Brain microvascular endothelial cell (primary cell): ENCODE measurements around the gene FGF23.

Source experiments
- DNase-seq: peaks from one replicate; pipeline ENCODE4 v3.0.0-alpha.2; 2020
- H3K27ac ChIP-seq: fragments of 250-450 bp; sonication (Bioruptor Pico); 2 replicates; pipeline ENCODE4 v1.5.1; 2020; ENCODE audit warnings: mild to moderate bottlenecking, moderate library complexity
- H3K27me3 ChIP-seq: fragments of 250-450 bp; sonication (Bioruptor Pico); replicated peaks from 2 replicates; pipeline ENCODE4 v1.5.1; 2020; ENCODE audit warnings: mild to moderate bottlenecking
- H3K36me3 ChIP-seq: fragments of 250-450 bp; sonication (Bioruptor Pico); replicated peaks from 2 replicates; pipeline ENCODE4 v1.5.1; 2020; ENCODE audit warnings: mild to moderate bottlenecking
- H3K4me3 ChIP-seq: 2 replicates; pipeline ENCODE4 v1.5.1; 2011; ENCODE audit warnings: low read depth, mild to moderate bottlenecking, control low read depth, low read length, moderate library complexity
- in situ Hi-C: cut with HindIII; loops from 2 replicates; pipeline ENCODE4 v1.10.0; 2017; ENCODE audit warnings: low sequenced_read_pairs, low pct_ligation_motif_present
- TF ChIP-seq, protein P1 (sequence below): IDR thresholded peaks from 2 replicates; pipeline ENCODE4 v1.5.1; 2011; ENCODE audit warnings: low read depth, mild to moderate bottlenecking, moderate library complexity, low read length, control low read depth, inconsistent platforms; ENCODE audit errors: missing control alignments

FGF23 gene

DNA sequence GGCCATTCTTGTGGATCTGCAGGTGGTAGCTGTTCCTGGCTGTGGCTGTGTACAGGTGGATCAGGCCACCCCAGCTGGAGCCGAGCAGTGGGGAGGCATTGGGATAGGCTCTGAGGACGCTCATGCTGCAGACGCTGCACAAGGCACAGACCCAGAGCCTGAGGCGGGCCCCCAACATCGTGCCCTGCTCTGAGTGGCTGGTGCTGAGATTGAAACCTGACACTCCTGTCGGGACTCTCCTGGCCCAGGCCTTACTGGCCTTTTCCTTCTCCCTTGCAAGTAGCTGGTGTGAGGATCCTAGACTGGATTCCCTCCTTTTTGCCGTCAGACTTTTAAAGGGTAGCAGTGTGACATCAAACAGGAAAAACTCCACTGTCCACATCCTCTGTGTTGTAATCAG lies at the start of gene FGF23:
Gene FGF23, minus strand, starts transcription at position 308 of the 400 bp plus-strand sequence. Its CDS starts 130 bp downstream, at position 178.
- Histone ChIP-seq H3K4me3 (no peak within 1 kb of the TSS), H3K36me3 (no peaks in the 10 kb centered on the region), H3K27me3 (no peaks in the 10 kb centered on the region), H3K27ac (no peak within 1 kb of the TSS)
- TF ChIP-seq, protein P1, sequence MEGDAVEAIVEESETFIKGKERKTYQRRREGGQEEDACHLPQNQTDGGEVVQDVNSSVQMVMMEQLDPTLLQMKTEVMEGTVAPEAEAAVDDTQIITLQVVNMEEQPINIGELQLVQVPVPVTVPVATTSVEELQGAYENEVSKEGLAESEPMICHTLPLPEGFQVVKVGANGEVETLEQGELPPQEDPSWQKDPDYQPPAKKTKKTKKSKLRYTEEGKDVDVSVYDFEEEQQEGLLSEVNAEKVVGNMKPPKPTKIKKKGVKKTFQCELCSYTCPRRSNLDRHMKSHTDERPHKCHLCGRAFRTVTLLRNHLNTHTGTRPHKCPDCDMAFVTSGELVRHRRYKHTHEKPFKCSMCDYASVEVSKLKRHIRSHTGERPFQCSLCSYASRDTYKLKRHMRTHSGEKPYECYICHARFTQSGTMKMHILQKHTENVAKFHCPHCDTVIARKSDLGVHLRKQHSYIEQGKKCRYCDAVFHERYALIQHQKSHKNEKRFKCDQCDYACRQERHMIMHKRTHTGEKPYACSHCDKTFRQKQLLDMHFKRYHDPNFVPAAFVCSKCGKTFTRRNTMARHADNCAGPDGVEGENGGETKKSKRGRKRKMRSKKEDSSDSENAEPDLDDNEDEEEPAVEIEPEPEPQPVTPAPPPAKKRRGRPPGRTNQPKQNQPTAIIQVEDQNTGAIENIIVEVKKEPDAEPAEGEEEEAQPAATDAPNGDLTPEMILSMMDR, result no peak
- in situ Hi-C loops, result no loop called here
- peak; percentile 22 for DNase-seq

DNA sequence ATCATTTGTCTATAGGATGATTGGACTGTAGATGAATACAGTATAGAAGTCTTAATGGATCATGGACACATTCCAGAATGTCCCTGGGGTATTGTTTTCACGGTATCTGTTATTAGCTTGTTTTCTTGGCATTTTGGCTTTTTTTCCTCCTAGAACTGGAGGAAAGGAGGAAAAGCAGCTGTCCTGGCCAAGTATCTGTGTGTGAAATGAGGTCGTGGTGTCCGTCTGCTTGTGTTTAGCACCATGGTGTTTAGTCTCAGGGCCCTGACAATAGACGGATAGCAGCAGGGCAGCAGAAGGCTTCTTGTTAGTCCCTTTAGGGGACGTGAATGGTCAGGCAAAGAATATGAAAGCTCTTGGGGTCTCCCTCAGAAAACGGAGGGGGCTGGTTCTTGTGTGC lies 44.9 kb upstream of the FGF23 start:
- Histone ChIP-seq H3K27ac (no peak overlapping the region), H3K36me3 (no peaks in the 10 kb centered on the region), H3K27me3 (no peaks in the 10 kb centered on the region), H3K4me3 (no peak overlapping the region)
- TF ChIP-seq, protein P1, result no peak
- no peak for DNase-seq
- in situ Hi-C loops, result no loop called here

DNA sequence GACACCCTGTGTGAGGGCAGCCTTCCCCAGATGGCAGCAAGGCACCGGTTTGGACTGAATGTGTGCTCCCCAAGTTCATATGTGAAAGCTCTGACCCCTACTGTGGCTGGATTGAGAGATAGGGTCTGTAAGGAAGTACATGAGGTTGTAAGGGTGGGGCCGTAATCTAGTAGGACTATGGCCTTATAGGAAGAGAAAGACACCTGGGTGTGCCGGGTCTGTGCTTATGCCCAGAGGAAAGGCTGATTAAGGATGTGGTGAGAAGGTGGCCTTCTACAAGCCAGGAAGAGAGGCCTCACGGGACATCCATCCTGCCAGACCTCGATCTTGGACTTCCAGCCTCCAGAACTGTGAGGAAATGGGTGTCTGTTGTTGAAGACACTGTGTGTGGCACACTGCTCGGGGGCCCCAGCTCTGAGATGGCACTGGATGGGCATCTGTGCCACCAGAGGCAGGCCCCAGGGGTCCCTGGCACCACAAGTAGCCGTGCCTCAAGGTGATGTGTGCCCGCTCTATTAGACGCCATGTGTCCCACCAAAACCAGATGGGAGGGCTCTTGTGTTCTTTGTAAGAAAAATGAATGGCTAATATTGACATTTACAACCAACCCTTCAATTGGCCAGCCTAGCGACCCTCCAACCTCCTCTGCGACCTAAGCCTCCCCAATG lies 44.1 kb upstream of the FGF23 start:
- H3K27me3 ChIP-seq, result peaks cover 2% of the 10 kb centered on the region
- TF ChIP-seq, protein P1, result no peak
- no peak overlapping the region for H3K27ac ChIP-seq
- no peak for DNase-seq
- in situ Hi-C loops, result no loop called here
- H3K36me3 ChIP-seq, result no peaks in the 10 kb centered on the region
- no peak overlapping the region for H3K4me3 ChIP-seq

DNA sequence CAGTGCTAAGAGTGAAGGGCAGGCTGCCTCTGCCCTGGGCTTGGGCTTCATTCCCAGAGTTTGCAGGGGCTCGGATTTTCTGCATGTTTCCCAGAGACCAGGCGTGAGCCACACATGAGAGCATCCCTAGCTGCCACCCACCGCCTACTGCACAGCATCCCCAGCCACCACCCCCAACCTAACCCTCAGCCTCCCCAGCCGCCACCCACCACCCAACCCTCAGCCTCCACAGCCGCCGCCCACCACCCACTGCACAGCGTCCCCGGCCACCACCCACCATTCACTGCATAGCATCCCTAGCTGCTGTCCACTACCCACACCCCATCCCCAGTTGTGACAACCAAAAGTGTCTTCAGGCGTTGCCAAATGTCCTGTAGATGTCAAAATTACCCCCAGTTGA lies 43.5 kb upstream of the FGF23 start:
- DNase-seq, result no peak
- Histone ChIP-seq H3K27me3 (peaks cover 5% of the 10 kb centered on the region), H3K4me3 (no peak overlapping the region), H3K27ac (no peak overlapping the region), H3K36me3 (no peaks in the 10 kb centered on the region)
- TF ChIP-seq, protein P1, result no peak
- in situ Hi-C loops, result no loop called here

DNA sequence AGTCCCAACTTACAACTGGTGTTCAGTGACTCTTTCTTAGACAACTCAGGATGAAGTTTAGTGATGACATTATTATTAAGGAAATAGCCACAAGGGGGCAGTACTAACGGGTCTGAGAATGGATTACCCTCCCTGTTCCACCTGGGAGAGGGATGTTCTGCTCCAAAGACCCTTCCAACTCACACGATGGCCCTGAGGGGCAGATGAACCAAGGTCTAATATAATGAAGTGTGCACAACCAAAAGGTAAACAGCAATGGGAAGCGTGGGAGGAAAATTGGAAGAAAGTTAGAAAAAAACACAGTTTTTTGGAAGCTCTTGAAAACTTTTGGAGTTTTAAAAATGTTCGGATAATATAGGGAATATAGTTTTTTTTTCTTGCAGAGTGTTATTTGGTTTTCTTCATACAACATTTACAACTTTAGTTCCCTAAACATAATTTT lies 42.1 kb upstream of the FGF23 start:
- Histone ChIP-seq H3K4me3 (no peak overlapping the region), H3K27ac (no peak overlapping the region), H3K27me3 (peaks cover 12% of the 10 kb centered on the region), H3K36me3 (no peaks in the 10 kb centered on the region)
- in situ Hi-C loops, result no loop called here
- peak; percentile 24 for DNase-seq
- TF ChIP-seq, protein P1, result peak; percentile 61

DNA sequence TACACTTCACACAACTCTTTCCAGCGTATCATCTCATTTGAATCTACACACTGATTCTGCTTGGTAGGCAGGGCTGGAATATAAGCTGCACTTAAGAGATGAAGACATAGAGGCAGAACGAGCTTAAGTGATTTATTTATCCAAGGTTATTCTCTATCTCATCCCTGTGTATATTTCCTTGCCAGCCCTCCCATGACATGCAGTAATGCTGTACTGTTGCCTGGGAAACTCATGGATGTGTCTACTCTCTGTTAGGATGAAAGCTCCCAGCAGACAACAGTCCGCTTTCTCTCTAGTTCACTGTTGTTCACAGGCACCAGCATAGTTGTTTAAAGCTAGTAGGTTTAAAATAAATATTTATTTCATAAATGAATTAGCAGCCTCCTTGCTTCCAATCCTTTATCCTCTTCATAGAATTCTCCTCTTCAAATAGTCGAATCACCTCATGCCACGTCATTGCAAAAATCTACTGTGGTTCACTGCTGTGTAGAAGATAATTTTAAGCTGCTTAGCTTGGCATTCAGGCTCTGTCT lies 40.7 kb upstream of the FGF23 start:
- Histone ChIP-seq H3K27ac (no peak overlapping the region), H3K27me3 (peaks cover 12% of the 10 kb centered on the region), H3K4me3 (no peak overlapping the region), H3K36me3 (no peaks in the 10 kb centered on the region)
- in situ Hi-C loops, result no loop called here
- no peak for DNase-seq
- TF ChIP-seq, protein P1, result no peak
